ENCODE data around the gene ABTB2. TPM values are rescaled to one million over a fixed set of nuclear protein-coding genes. Genes with fewer than 3 reads are reported as not detected.
"Not testable (repeated sequence)": the region's sequence is repeated elsewhere in the genome, so short reads cannot be mapped to it uniquely, and the experiment has no call there.

ABTB2 gene
- total RNA-seq: 3.2 TPM
- 4.4 TPM for polyA plus RNA-seq

GRCh38 chr11:34357701-34358257 is at the start of gene ABTB2:
ABTB2 (minus strand) TSS chr11:34358010.
- under 1% methylated on average over 56 of the region's 57 CpGs for WGBS
- Histone ChIP-seq H3K36me3 (ENCODE audit: insufficient read depth) (no peaks in the 10 kb centered on the region), H3K27ac (ENCODE audit: low read depth) (no peak within 1 kb of the TSS), H3K4me3 (ENCODE audit: low read depth, low read length) (peak within 1 kb of the TSS; percentile 54), H3K4me1 (ENCODE audit: insufficient read depth) (peaks cover 2% of the 10 kb centered on the region)
- DNase-seq (ENCODE audit: extremely low spot score): peak; percentile 92

- no peak for DNase-seq (ENCODE audit: extremely low spot score)
- Histone ChIP-seq H3K27ac (ENCODE audit: low read depth) (no peak overlapping the region), H3K4me1 (ENCODE audit: insufficient read depth) (no peaks in the 10 kb centered on the region), H3K36me3 (ENCODE audit: insufficient read depth) (no peaks in the 10 kb centered on the region), H3K4me3 (ENCODE audit: low read depth, low read length) (no peak overlapping the region)
- 48% methylated on average over 2 of the region's 2 CpGs for WGBS
Observed at GRCh38 chr11:34407121-34407813, 49.5 kb upstream of the ABTB2 start.

GRCh38 chr11:34406413-34406812 is 48.6 kb upstream of the ABTB2 start:
- H3K4me1 ChIP-seq (ENCODE audit: insufficient read depth): no peaks in the 10 kb centered on the region
- H3K4me3 ChIP-seq (ENCODE audit: low read depth, low read length): no peak overlapping the region
- 85% methylated on average over 3 of the region's 3 CpGs for WGBS
- H3K27ac ChIP-seq (ENCODE audit: low read depth): no peak overlapping the region
- H3K36me3 ChIP-seq (ENCODE audit: insufficient read depth): no peaks in the 10 kb centered on the region
- DNase-seq (ENCODE audit: extremely low spot score): no peak

- DNase-seq (ENCODE audit: extremely low spot score): no peak
- Histone ChIP-seq H3K4me1 (ENCODE audit: insufficient read depth) (no peaks in the 10 kb centered on the region), H3K4me3 (ENCODE audit: low read depth, low read length) (no peak overlapping the region), H3K36me3 (ENCODE audit: insufficient read depth) (no peaks in the 10 kb centered on the region), H3K27ac (ENCODE audit: low read depth) (no peak overlapping the region)
- 59% methylated on average over 6 of the region's 7 CpGs for WGBS
Observed at GRCh38 chr11:34405079-34405858, 47.5 kb upstream of the ABTB2 start.

GRCh38 chr11:34404280-34404679 is 46.5 kb upstream of the ABTB2 start:
- DNase-seq (ENCODE audit: extremely low spot score): no peak
- Histone ChIP-seq H3K4me1 (ENCODE audit: insufficient read depth) (no peaks in the 10 kb centered on the region), H3K4me3 (ENCODE audit: low read depth, low read length) (no peak overlapping the region), H3K36me3 (ENCODE audit: insufficient read depth) (no peaks in the 10 kb centered on the region), H3K27ac (ENCODE audit: low read depth) (no peak overlapping the region)
- 79% methylated on average over 6 of the region's 6 CpGs for WGBS

- H3K27ac ChIP-seq (ENCODE audit: low read depth): no peak overlapping the region
- 68% methylated on average over 4 of the region's 4 CpGs for WGBS
- H3K36me3 ChIP-seq (ENCODE audit: insufficient read depth): no peaks in the 10 kb centered on the region
- no peak for DNase-seq (ENCODE audit: extremely low spot score)
- H3K4me3 ChIP-seq (ENCODE audit: low read depth, low read length): no peak overlapping the region
- no peaks in the 10 kb centered on the region for H3K4me1 ChIP-seq (ENCODE audit: insufficient read depth)
Observed at GRCh38 chr11:34403431-34403830, 45.6 kb upstream of the ABTB2 start.

GRCh38 chr11:34397811-34398210 is 40.0 kb upstream of the ABTB2 start:
- no peak overlapping the region for H3K4me3 ChIP-seq (ENCODE audit: low read depth, low read length)
- H3K4me1 ChIP-seq (ENCODE audit: insufficient read depth): peaks cover 1% of the 10 kb centered on the region
- DNase-seq (ENCODE audit: extremely low spot score): no peak
- 53% methylated on average over 2 of the region's 2 CpGs for WGBS
- H3K27ac ChIP-seq (ENCODE audit: low read depth): no peak overlapping the region
- H3K36me3 ChIP-seq (ENCODE audit: insufficient read depth): no peaks in the 10 kb centered on the region

GRCh38 chr11:34397120-34397519 is 39.3 kb upstream of the ABTB2 start:
- WGBS: 58% methylated on average over 1 of the region's 1 CpG
- DNase-seq (ENCODE audit: extremely low spot score): no peak
- Histone ChIP-seq H3K4me3 (ENCODE audit: low read depth, low read length) (no peak overlapping the region), H3K36me3 (ENCODE audit: insufficient read depth) (no peaks in the 10 kb centered on the region), H3K27ac (ENCODE audit: low read depth) (no peak overlapping the region), H3K4me1 (ENCODE audit: insufficient read depth) (peaks cover 1% of the 10 kb centered on the region)

GRCh38 chr11:34395916-34396550 is 38.2 kb upstream of the ABTB2 start:
- H3K4me3 ChIP-seq (ENCODE audit: low read depth, low read length): no peak overlapping the region
- H3K36me3 ChIP-seq (ENCODE audit: insufficient read depth): no peaks in the 10 kb centered on the region
- H3K4me1 ChIP-seq (ENCODE audit: insufficient read depth): peaks cover 1% of the 10 kb centered on the region
- no peak for DNase-seq (ENCODE audit: extremely low spot score)
- WGBS: 49% methylated on average over 1 of the region's 1 CpG
- no peak overlapping the region for H3K27ac ChIP-seq (ENCODE audit: low read depth)

- H3K4me3 ChIP-seq (ENCODE audit: low read depth, low read length): no peak overlapping the region
- no peak overlapping the region for H3K27ac ChIP-seq (ENCODE audit: low read depth)
- H3K36me3 ChIP-seq (ENCODE audit: insufficient read depth): no peaks in the 10 kb centered on the region
- 82% methylated on average over 6 of the region's 6 CpGs for WGBS
- no peak for DNase-seq (ENCODE audit: extremely low spot score)
- H3K4me1 ChIP-seq (ENCODE audit: insufficient read depth): peaks cover 1% of the 10 kb centered on the region
Observed at GRCh38 chr11:34394771-34395300, 37.0 kb upstream of the ABTB2 start.

- Histone ChIP-seq H3K27ac (ENCODE audit: low read depth) (no peak overlapping the region), H3K4me3 (ENCODE audit: low read depth, low read length) (no peak overlapping the region), H3K4me1 (ENCODE audit: insufficient read depth) (no peaks in the 10 kb centered on the region), H3K36me3 (ENCODE audit: insufficient read depth) (no peaks in the 10 kb centered on the region)
- DNase-seq (ENCODE audit: extremely low spot score): no peak
- 89% methylated on average over 1 of the region's 1 CpG for WGBS
Observed at GRCh38 chr11:34387653-34388052, 29.8 kb upstream of the ABTB2 start.

- not testable (repeated sequence) for DNase-seq (ENCODE audit: extremely low spot score); H3K4me1 ChIP-seq (ENCODE audit: insufficient read depth); H3K36me3 ChIP-seq (ENCODE audit: insufficient read depth); H3K27ac ChIP-seq (ENCODE audit: low read depth); H3K4me3 ChIP-seq (ENCODE audit: low read depth, low read length)
- WGBS: 90% methylated on average over 2 of the region's 2 CpGs
Observed at GRCh38 chr11:34386356-34386755, 28.5 kb upstream of the ABTB2 start.

GRCh38 chr11:34382532-34383276 is 24.9 kb upstream of the ABTB2 start:
- no peaks in the 10 kb centered on the region for H3K4me1 ChIP-seq (ENCODE audit: insufficient read depth)
- no peak overlapping the region for H3K27ac ChIP-seq (ENCODE audit: low read depth)
- no peaks in the 10 kb centered on the region for H3K36me3 ChIP-seq (ENCODE audit: insufficient read depth)
- no peak for DNase-seq (ENCODE audit: extremely low spot score)
- WGBS: 73% methylated on average over 5 of the region's 5 CpGs
- H3K4me3 ChIP-seq (ENCODE audit: low read depth, low read length): no peak overlapping the region
